H1 (cell line): ENCODE data around the gene GAS2L1. TPM values are rescaled to one million over a fixed set of nuclear protein-coding genes. Genes with fewer than 3 reads are reported as not detected.
A peak's percentile ranks its signal among the peaks of the same experiment; 100 is the strongest.

ENCODE experiments used
- CTCF ChIA-PET: fragments of 300-600 bp; sonication (Branson Sonifier 250); formaldehyde crosslinking; loops from one replicate; lab custom pipeline; 2021; ENCODE audit not compliant: partially characterized antibody; lab: Charles Lee
- POLR2A ChIA-PET: fragments of 300-600 bp; sonication (Branson Sonifier 250); formaldehyde crosslinking; loops from one replicate; lab custom pipeline; 2021; ENCODE audit warnings: inconsistent platforms; ENCODE audit not compliant: partially characterized antibody; lab: Charles Lee
- DNase-seq, 2 experiments: peaks; one replicate each; pipeline versions ENCODE4 v3.0.0 to v3.0.0-alpha.2; 2010 to 2022; ENCODE audit warnings: low spot score in 2 of 2, low read depth in 1 of 2, mixed read lengths in 1 of 2
- FAIRE-seq: peaks from 2 replicates; lab custom pipeline; 2011; peaks lifted over from hg19 to GRCh38; lab: Jason Lieb, UNC
- H2AFZ ChIP-seq: 2 replicates; pipeline ENCODE4 v1.8.1; 2012; ENCODE audit warnings: low read length, inconsistent platforms
- H2AK5ac ChIP-seq: 2 replicates; pipeline ENCODE4 v1.6.1; 2013; ENCODE audit warnings: low read depth, low read length
- H2BK120ac ChIP-seq: replicated peaks from 2 replicates; pipeline ENCODE3; 2013; ENCODE audit warnings: low read depth, low read length, inconsistent platforms
- H2BK12ac ChIP-seq: 2 replicates; pipeline ENCODE4 v1.6.1; 2013; ENCODE audit warnings: low read depth, low read length
- H2BK15ac ChIP-seq: 2 replicates; pipeline ENCODE4 v1.6.1; 2013; ENCODE audit warnings: low read length
- H2BK20ac ChIP-seq: 2 replicates; pipeline ENCODE4 v1.6.1; 2013; ENCODE audit warnings: low read length
- H2BK5ac ChIP-seq: 2 replicates; pipeline ENCODE4 v1.6.1; 2013; ENCODE audit warnings: low read depth, low read length
- H3K14ac ChIP-seq: 2 replicates; pipeline ENCODE4 v1.6.1; 2013; ENCODE audit warnings: inconsistent platforms; ENCODE audit not compliant: insufficient read length
- H3K18ac ChIP-seq: 2 replicates; pipeline ENCODE4 v1.6.1; 2013; ENCODE audit warnings: low read length; ENCODE audit errors: extremely low read depth
- H3K23ac ChIP-seq: 2 replicates; pipeline ENCODE4 v1.6.1; 2013; ENCODE audit warnings: inconsistent platforms; ENCODE audit not compliant: insufficient read length
- H3K23me2 ChIP-seq: 2 replicates; pipeline ENCODE4 v1.6.1; 2013; ENCODE audit warnings: low read depth, low read length
- H3K27ac ChIP-seq: 2 replicates; pipeline ENCODE4 v1.6.1; 2011; ENCODE audit warnings: low read depth, low read length, inconsistent platforms
- H3K27me3 ChIP-seq, 4 experiments: replicated peaks in 1 of 4; 1 replicate in 1 of 4; 2 replicates in 3 of 4; pipeline versions ENCODE4 v1.6.1 to v1.8.1; 2011 to 2013; ENCODE audit warnings: low read length in 3 of 4, mild to moderate bottlenecking in 3 of 4, inconsistent platforms in 2 of 4, mixed read lengths in 2 of 4, moderate library complexity in 1 of 4; ENCODE audit not compliant: control insufficient read depth in 3 of 4, insufficient read depth in 3 of 4; ENCODE audit errors: extremely low read depth in 1 of 4
- H3K36me3 ChIP-seq, 4 experiments: 2 replicates each; pipeline versions ENCODE4 v1.6.1 to v1.8.1; 2011 to 2013; ENCODE audit warnings: mild to moderate bottlenecking in 4 of 4, low read length in 3 of 4, moderate library complexity in 2 of 4, control low read depth in 1 of 4, inconsistent platforms in 1 of 4; ENCODE audit not compliant: insufficient read depth in 4 of 4, control insufficient read depth in 2 of 4
- H3K4ac ChIP-seq: replicated peaks from 2 replicates; pipeline ENCODE3; 2013; ENCODE audit warnings: low read length, low read depth, mixed read lengths, inconsistent platforms; ENCODE audit not compliant: insufficient read length
- H3K4me1 ChIP-seq, 4 experiments: replicated peaks in 1 of 4; 1 replicate in 1 of 4; 2 replicates in 3 of 4; pipeline versions ENCODE4 v1.6.1 to v1.8.1; 2011 to 2013; ENCODE audit warnings: low read length in 3 of 4, inconsistent platforms in 2 of 4, mixed read lengths in 1 of 4; ENCODE audit not compliant: insufficient read depth in 4 of 4, control insufficient read depth in 3 of 4
- H3K4me2 ChIP-seq, 2 experiments: 2 replicates each; pipeline versions ENCODE4 v1.6.1 to v1.8.1; 2011 to 2013; ENCODE audit warnings: low read depth in 2 of 2, low read length in 2 of 2, control low read depth in 1 of 2, inconsistent platforms in 1 of 2, mild to moderate bottlenecking in 1 of 2; ENCODE audit not compliant: insufficient read depth in 1 of 2
- H3K4me3 ChIP-seq, 4 experiments: fragments of 200-600, 300-600 bp in 1 of 4; sonication (generic), shearing (Covaris generic), sonication (Bioruptor Twin) in 1 of 4; 2 replicates each; pipeline versions ENCODE4 v1.5.1 to v1.8.1; 2011 to 2016; ENCODE audit warnings: low read length in 4 of 4, low read depth in 3 of 4, control low read depth in 2 of 4, inconsistent platforms in 2 of 4, mild to moderate bottlenecking in 2 of 4, mixed read lengths in 1 of 4, moderate library complexity in 1 of 4; ENCODE audit not compliant: insufficient read depth in 2 of 4; ENCODE audit errors: extremely low read depth in 1 of 4
- H3K56ac ChIP-seq: replicated peaks from 2 replicates; pipeline ENCODE3; 2013; ENCODE audit warnings: low read depth, mild to moderate bottlenecking, mixed read lengths, low read length, inconsistent platforms; ENCODE audit not compliant: insufficient read length
- H3K79me1 ChIP-seq: 2 replicates; pipeline ENCODE4 v1.6.1; 2013; ENCODE audit warnings: low read depth, low read length, control low read depth
- H3K79me2 ChIP-seq, 2 experiments: 2 replicates each; pipeline versions ENCODE4 v1.6.1 to v1.8.1; 2012 to 2013; ENCODE audit warnings: low read length in 2 of 2, mild to moderate bottlenecking in 2 of 2, inconsistent platforms in 1 of 2; ENCODE audit not compliant: insufficient read depth in 2 of 2, control insufficient read depth in 1 of 2
- H3K9ac ChIP-seq, 4 experiments: replicated peaks in 1 of 4; 1 replicate in 1 of 4; 2 replicates in 3 of 4; pipeline versions ENCODE4 v1.6.1 to v1.8.1; 2011 to 2013; ENCODE audit warnings: low read depth in 3 of 4, low read length in 3 of 4, control low read depth in 2 of 4, mild to moderate bottlenecking in 2 of 4, moderate library complexity in 2 of 4, inconsistent platforms in 1 of 4; ENCODE audit errors: extremely low read depth in 1 of 4
- H3K9me3 ChIP-seq, 2 experiments: 2 replicates each; pipeline versions ENCODE4 v1.6.1 to v1.8.1; 2012 to 2013; ENCODE audit warnings: mild to moderate bottlenecking in 2 of 2, moderate library complexity in 2 of 2, control low read depth in 1 of 2, inconsistent platforms in 1 of 2, low read depth in 1 of 2, low read length in 1 of 2, mixed read lengths in 1 of 2; ENCODE audit not compliant: insufficient read depth in 2 of 2
- H4K20me1 ChIP-seq, 2 experiments: replicated peaks in 1 of 2; 2 replicates each; pipeline versions ENCODE3 to v1.8.1; 2011 to 2013; ENCODE audit warnings: inconsistent platforms in 2 of 2, low read length in 2 of 2, mild to moderate bottlenecking in 1 of 2; ENCODE audit not compliant: insufficient read depth in 2 of 2, control insufficient read depth in 1 of 2
- H4K5ac ChIP-seq: 2 replicates; pipeline ENCODE4 v1.6.1; 2013; ENCODE audit warnings: low read length, low read depth, mixed read lengths, inconsistent platforms; ENCODE audit not compliant: insufficient read length
- H4K8ac ChIP-seq: 2 replicates; pipeline ENCODE4 v1.8.0; 2013; ENCODE audit warnings: mild to moderate bottlenecking, moderate library complexity, low read length, inconsistent platforms; ENCODE audit not compliant: insufficient read depth; ENCODE audit errors: extremely low read depth
- H4K91ac ChIP-seq: replicated peaks from 2 replicates; pipeline ENCODE3; 2013; ENCODE audit warnings: low read length, mixed read lengths, inconsistent platforms; ENCODE audit not compliant: insufficient read length
- BRCA1 ChIP-seq: IDR thresholded peaks from 2 replicates; pipeline ENCODE4 v1.6.1; 2012; ENCODE audit warnings: low read depth, low read length, improper control_type of control experiment
- FOSL1 ChIP-seq: IDR thresholded peaks from 2 replicates; pipeline ENCODE4 v1.6.1; 2011; ENCODE audit warnings: mild to moderate bottlenecking, low read depth, low read length, moderate library complexity; ENCODE audit not compliant: insufficient read depth
- MAX ChIP-seq: IDR thresholded peaks from 2 replicates; pipeline ENCODE4 v1.6.1; 2012; ENCODE audit warnings: inconsistent platforms
- SP2 ChIP-seq: IDR thresholded peaks from 2 replicates; pipeline ENCODE4 v1.6.1; 2012; ENCODE audit warnings: mild to moderate bottlenecking, low read length, inconsistent platforms
- SP4 ChIP-seq: IDR thresholded peaks from 2 replicates; pipeline ENCODE4 v1.6.1; 2012; ENCODE audit warnings: low read length, inconsistent platforms
- TEAD4 ChIP-seq: IDR thresholded peaks from 2 replicates; pipeline ENCODE4 v1.6.1; 2012; ENCODE audit warnings: low read depth, low read length, inconsistent platforms, mixed read lengths
- YY1 ChIP-seq: IDR thresholded peaks from 2 replicates; pipeline ENCODE4 v1.6.1; 2011; ENCODE audit warnings: low read depth, mild to moderate bottlenecking, low read length
- WGBS, 2 experiments: shearing (Covaris generic) in 1 of 2; methylation state at CpG; one replicate each; pipeline versions ENCODE4 v1.1.6 to v1.1.7; 2013 to 2015; ENCODE audit warnings: low lambda C conversion rate in 2 of 2, mixed read lengths in 2 of 2, inconsistent platforms in 1 of 2, low coverage in 1 of 2, missing lambda C conversion rate in 1 of 2; ENCODE audit not compliant: insufficient replicate concordance in 2 of 2, insufficient coverage in 1 of 2, insufficient read length in 1 of 2; ENCODE audit errors: extremely low coverage in 1 of 2, missing lambda C conversion rate in 1 of 2; 5-methylcytosine and 5-hydroxymethylcytosine counted together
- polyA plus RNA-seq, 7 experiments: library from polyadenylated mRNA; depleted of rRNA in 3 of 7; stranded (reverse) in 5 of 7; unstranded in 2 of 7; fragments of >200 nt in 5 of 7; fragments of 200-250 nt in 2 of 7; gene quantifications; 1 replicate in 5 of 7; 2 replicates in 1 of 7; 4 replicates in 1 of 7; pipeline versions ENCODE4 v1.2.1 to v1.2.3, GENCODE V29; 2011 to 2013; ENCODE audit warnings: missing spikeins in 2 of 7, mixed read lengths in 2 of 7
- total RNA-seq: library from RNA; stranded (reverse); fragmentation: NEBNext Ultra II Directional; extraction: Animal tissue kit (Norgen Biotek cat#: 25700); gene quantifications from 2 replicates; pipeline ENCODE4 v1.2.1, GENCODE V29; 2021

Gene GAS2L1
- total and polyA plus RNA-seq, 2 of the 8 experiments (the other 6 are each of a cell fraction or from before 2014, with no cell fraction given): 3.6 to 10.1 TPM

- Histone ChIP-seq H3K56ac (no peak overlapping the region), H4K91ac (no peak overlapping the region), H3K27me3 (no peaks in the 10 kb centered on the region), H4K5ac (no peak overlapping the region), H2BK20ac (no peak overlapping the region), H3K79me2 (no peaks in the 10 kb centered on the region), H3K9me3 (no peaks in the 10 kb centered on the region), H4K8ac (no peak overlapping the region), H3K4ac (no peak overlapping the region), H2BK12ac (no peak overlapping the region), H3K4me2 (no peak overlapping the region), H3K14ac (no peak overlapping the region), H3K79me1 (no peaks in the 10 kb centered on the region), H2AFZ (no peak overlapping the region), H3K36me3 (peaks cover 11 to 38% (median 30%) of the 10 kb centered on the region in 4 experiments; a peak in 6 of 8 replicates), H2BK15ac (no peak overlapping the region), H3K27ac (no peak overlapping the region), H3K9ac (0 out of 7 replicates have a peak overlapping the region, but pooled peaks of 2 of the 4 experiments have one; percentile 4 to 19), H3K23ac (no peak overlapping the region), H2BK120ac (no peak overlapping the region), H3K4me1 (no peaks in the 10 kb centered on the region), H3K4me3 (no peak overlapping the region), H2AK5ac (no peak overlapping the region), H4K20me1 (peaks cover 1 to 12% of the 10 kb centered on the region in 2 experiments), H3K23me2 (no peaks in the 10 kb centered on the region), H2BK5ac (no peak overlapping the region), H3K18ac (no peak overlapping the region)
- CTCF ChIA-PET: interaction anchor here (0.5 to 1.3 kb wide), 4 partner anchors 13 to 176 kb away, joined by 3 to 8 read pairs (median 3); no protein-coding TSS in a partner anchor
- 88% methylated on average over 4 of the region's 4 CpGs; no CpG with 5 or more reads in 1 of the 2 experiments for WGBS, 2 experiments
- TF ChIP-seq FOSL1: no peak
- TF ChIP-seq MAX: no peak
- TF ChIP-seq YY1: no peak
- TF ChIP-seq SP4: no peak
- no peak for TF ChIP-seq TEAD4
- TF ChIP-seq BRCA1: no peak
- TF ChIP-seq SP2: no peak
- DNase-seq (no peak), FAIRE-seq (no peak)
- POLR2A ChIA-PET: interaction anchor here (0.6 to 2.4 kb wide), 2 partner anchors 10 to 78 kb away, joined by 3 to 7 read pairs; no protein-coding TSS in a partner anchor
Measured at GRCh38 chr22:29346659-29347058, 40.2 kb downstream of the GAS2L1 start.
